ENCODE data around the gene CD38.

The CD38 gene

GRCh38 chr4:15744016-15744545 lies 34.0 kb upstream of the CD38 start:
- Histone ChIP-seq H3K27ac (no peak overlapping the region), H3K27me3 (ENCODE audit: control insufficient read depth, insufficient read depth, low read length) (no peaks in the 10 kb centered on the region), H3K4me1 (no peaks in the 10 kb centered on the region), H3K9me3 (ENCODE audit: control insufficient read depth, low read length) (no peaks in the 10 kb centered on the region), H3K4me2 (ENCODE audit: low read length) (no peak overlapping the region), H3K9ac (no peak overlapping the region), H3K36me3 (ENCODE audit: control insufficient read depth, insufficient read depth, low read length) (no peaks in the 10 kb centered on the region), H2AFZ (no peak overlapping the region), H3K79me2 (no peaks in the 10 kb centered on the region), H3K4me3 (ENCODE audit: low read depth, low read length) (no peak overlapping the region)
- no peak for TF ChIP-seq CTCF (IDR thresholded peaks at IDR 0.05)

GRCh38 chr4:15746110-15746509 lies 32.0 kb upstream of the CD38 start:
- no peaks in the 10 kb centered on the region for H3K79me2 ChIP-seq
- no peaks in the 10 kb centered on the region for H3K36me3 ChIP-seq (ENCODE audit: control insufficient read depth, insufficient read depth, low read length)
- H3K4me1 ChIP-seq, result no peaks in the 10 kb centered on the region
- no peak for TF ChIP-seq CTCF (IDR thresholded peaks at IDR 0.05)
- no peak overlapping the region for H3K4me3 ChIP-seq (ENCODE audit: low read depth, low read length)
- H3K4me2 ChIP-seq (ENCODE audit: low read length), result no peak overlapping the region
- no peak overlapping the region for H3K9ac ChIP-seq
- H3K27ac ChIP-seq, result no peak overlapping the region
- H3K27me3 ChIP-seq (ENCODE audit: control insufficient read depth, insufficient read depth, low read length), result no peaks in the 10 kb centered on the region
- no peaks in the 10 kb centered on the region for H3K9me3 ChIP-seq (ENCODE audit: control insufficient read depth, low read length)
- H2AFZ ChIP-seq, result no peak overlapping the region

GRCh38 chr4:15749001-15749400 lies 29.1 kb upstream of the CD38 start:
- no peaks in the 10 kb centered on the region for H3K36me3 ChIP-seq (ENCODE audit: control insufficient read depth, insufficient read depth, low read length)
- no peak for TF ChIP-seq CTCF (IDR thresholded peaks at IDR 0.05)
- H2AFZ ChIP-seq, result no peak overlapping the region
- H3K9me3 ChIP-seq (ENCODE audit: control insufficient read depth, low read length), result no peaks in the 10 kb centered on the region
- no peak overlapping the region for H3K27ac ChIP-seq
- H3K27me3 ChIP-seq (ENCODE audit: control insufficient read depth, insufficient read depth, low read length), result no peaks in the 10 kb centered on the region
- no peak overlapping the region for H3K4me3 ChIP-seq (ENCODE audit: low read depth, low read length)
- H3K4me1 ChIP-seq, result no peaks in the 10 kb centered on the region
- no peaks in the 10 kb centered on the region for H3K79me2 ChIP-seq
- H3K9ac ChIP-seq, result no peak overlapping the region
- H3K4me2 ChIP-seq (ENCODE audit: low read length), result no peak overlapping the region

- no peaks in the 10 kb centered on the region for H3K27me3 ChIP-seq (ENCODE audit: control insufficient read depth, insufficient read depth, low read length)
- H3K27ac ChIP-seq, result no peak overlapping the region
- no peaks in the 10 kb centered on the region for H3K79me2 ChIP-seq
- no peak overlapping the region for H2AFZ ChIP-seq
- no peak overlapping the region for H3K4me3 ChIP-seq (ENCODE audit: low read depth, low read length)
- no peaks in the 10 kb centered on the region for H3K9me3 ChIP-seq (ENCODE audit: control insufficient read depth, low read length)
- no peak overlapping the region for H3K4me2 ChIP-seq (ENCODE audit: low read length)
- no peak for TF ChIP-seq CTCF (IDR thresholded peaks at IDR 0.05)
- H3K9ac ChIP-seq, result no peak overlapping the region
- no peaks in the 10 kb centered on the region for H3K4me1 ChIP-seq
- no peaks in the 10 kb centered on the region for H3K36me3 ChIP-seq (ENCODE audit: control insufficient read depth, insufficient read depth, low read length)
Observed at GRCh38 chr4:15751153-15751552, 27.0 kb upstream of the CD38 start.

GRCh38 chr4:15753081-15753480 lies 25.0 kb upstream of the CD38 start:
- Histone ChIP-seq H3K36me3 (ENCODE audit: control insufficient read depth, insufficient read depth, low read length) (no peaks in the 10 kb centered on the region), H3K4me3 (ENCODE audit: low read depth, low read length) (no peak overlapping the region), H3K79me2 (no peaks in the 10 kb centered on the region), H2AFZ (no peak overlapping the region), H3K27ac (peak overlapping the region; percentile 29), H3K27me3 (ENCODE audit: control insufficient read depth, insufficient read depth, low read length) (no peaks in the 10 kb centered on the region), H3K9ac (no peak overlapping the region), H3K9me3 (ENCODE audit: control insufficient read depth, low read length) (no peaks in the 10 kb centered on the region), H3K4me2 (ENCODE audit: low read length) (no peak overlapping the region), H3K4me1 (no peaks in the 10 kb centered on the region)
- TF ChIP-seq CTCF (IDR thresholded peaks at IDR 0.05), result no peak

Data from parathyroid adenoma (tissue), 2 donors.